Parietal lobe (tissue), 1 donor: Measurements from ENCODE around the gene PCDHB11. TPM values are rescaled to one million over a fixed set of nuclear protein-coding genes. Genes with fewer than 3 reads are reported as not detected.

Source experiments
- total RNA-seq: library from RNA; depleted of rRNA; stranded (reverse); fragments of >200 nt; gene quantifications from one replicate; pipeline ENCODE4 v1.2.3, GENCODE V29; 2014

PCDHB11 gene
- total RNA-seq, result 24.1 TPM

DNA sequence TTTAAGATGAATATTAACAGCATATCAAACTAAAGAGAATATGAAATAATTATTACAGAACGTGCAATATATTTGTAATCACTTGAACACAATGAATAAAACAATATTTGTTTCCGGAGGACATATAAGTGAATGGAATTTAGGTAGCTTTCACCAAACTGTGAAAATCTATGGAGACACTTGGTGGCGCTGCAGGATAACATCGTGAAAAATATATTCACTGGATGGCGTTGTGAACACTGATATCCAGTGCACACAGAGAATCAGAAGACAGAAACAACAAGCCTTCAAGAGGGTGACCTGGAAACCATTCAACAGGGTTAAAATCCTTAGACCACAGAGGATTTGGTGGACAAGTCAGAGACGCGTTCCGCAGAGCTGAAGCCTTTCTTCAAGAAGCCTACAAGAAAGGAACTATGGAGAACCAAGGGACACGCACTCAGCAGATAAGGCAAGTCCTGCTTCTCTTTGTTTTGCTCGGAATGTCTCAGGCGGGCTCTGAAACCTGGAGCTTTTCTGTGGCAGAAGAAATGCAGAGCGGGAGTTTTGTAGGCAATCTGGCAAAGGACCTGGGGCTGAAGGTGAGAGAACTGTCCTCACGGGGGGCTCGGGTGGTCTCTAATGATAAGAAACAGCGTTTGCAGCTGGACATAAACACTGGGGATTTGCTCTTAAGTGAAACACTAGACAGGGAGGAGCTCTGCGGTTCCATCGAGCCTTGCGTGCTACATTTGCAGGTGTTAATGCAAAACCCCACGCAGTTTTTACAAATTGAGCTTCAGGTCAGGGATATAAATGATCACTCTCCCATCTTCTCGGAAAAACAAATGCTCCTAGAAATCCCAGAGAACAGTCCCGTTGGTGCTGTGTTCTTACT lies at the start of gene PCDHB11:
Gene PCDHB11 (plus strand): TSS at position 269 of the 877 bp plus-strand sequence. CDS start 148 bp downstream, at position 417.

DNA sequence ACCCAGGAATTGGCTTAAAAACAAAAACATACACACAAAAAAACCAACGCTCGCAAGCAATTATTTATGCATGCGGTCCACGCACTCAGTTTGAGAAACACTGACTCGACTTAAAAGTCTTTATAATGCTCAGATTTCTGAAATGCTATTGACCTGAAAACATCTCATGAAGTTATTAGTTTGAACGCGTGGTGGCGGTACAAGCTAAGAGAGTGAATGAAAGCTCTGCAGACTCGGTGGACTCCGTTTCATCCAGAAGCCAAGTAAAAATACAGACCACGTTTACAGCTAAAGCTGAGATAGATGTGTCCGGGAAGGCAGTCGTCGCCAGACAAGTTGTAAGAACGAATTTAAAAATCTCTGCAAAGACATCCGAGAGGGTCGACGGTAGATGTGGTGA lies 49.6 kb upstream of the PCDHB11 start, which contains the start of gene PCDHB6:
Gene PCDHB6 (plus strand): TSS at position 246 of the 400 bp plus-strand sequence. CDS start 201 bp downstream, outside the sequence.

DNA sequence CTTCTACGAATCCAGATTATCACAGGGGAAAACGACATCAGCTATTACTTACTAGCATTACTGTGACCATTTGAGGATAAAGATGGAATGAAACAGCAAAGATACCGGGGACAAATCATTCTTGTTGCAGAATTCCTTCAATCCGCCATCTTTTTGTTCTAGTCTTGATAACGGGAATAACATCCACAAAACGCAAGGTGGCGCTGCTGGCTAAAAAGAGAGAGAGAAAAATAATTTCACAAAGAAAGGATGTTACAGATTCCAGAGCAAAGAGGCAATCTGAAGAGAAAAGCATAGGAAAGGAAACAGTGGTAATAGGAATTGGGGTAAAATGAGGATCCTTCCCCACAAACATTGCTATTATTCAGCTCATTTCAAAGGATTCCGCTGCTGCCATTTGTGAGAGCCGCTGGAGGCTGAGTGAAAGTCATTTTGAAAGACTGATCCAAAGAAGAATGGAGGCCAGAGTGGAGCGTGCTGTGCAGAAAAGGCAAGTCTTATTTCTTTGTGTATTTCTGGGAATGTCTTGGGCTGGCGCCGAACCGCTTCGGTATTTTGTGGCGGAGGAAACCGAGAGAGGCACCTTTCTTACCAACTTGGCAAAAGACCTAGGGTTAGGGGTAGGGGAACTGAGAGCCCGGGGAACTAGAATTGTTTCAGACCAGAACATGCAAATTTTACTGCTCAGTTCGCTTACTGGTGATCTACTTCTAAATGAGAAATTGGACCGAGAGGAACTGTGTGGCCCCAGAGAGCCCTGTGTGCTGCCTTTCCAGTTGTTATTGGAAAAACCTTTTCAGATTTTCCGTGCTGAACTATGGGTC lies 26.8 kb upstream of the PCDHB11 start, which contains the start of gene PCDHB7:
Gene PCDHB7 (plus strand): TSS at position 264 of the 824 bp plus-strand sequence. CDS start 192 bp downstream, at position 456.

DNA sequence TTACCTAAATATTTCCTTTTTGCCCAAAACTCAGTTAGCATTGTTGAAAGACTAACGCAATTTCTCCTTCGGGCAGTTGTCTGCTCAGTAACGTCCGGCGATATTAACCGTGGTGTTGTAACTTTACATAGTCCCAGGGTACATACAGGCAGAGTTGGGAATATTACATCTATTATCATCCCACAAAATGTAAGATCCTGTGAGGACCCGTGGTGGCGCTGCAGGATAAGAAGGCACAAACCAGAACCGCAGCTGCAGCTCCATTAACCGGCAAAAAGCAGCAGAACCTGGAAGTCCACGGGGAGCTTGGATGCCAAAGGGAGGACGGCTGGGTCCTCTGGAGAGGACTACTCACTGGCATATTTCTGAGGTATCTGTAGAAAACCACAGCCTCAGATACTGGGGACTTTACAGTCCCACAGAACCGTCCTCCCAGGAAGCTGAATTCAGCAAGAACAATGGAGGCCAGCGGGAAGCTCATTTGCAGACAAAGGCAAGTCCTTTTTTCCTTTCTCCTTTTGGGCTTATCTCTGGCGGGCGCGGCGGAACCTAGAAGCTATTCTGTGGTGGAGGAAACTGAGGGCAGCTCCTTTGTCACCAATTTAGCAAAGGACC lies 21.7 kb upstream of the PCDHB11 start, which contains the start of gene PCDHB8:
Gene PCDHB8 (plus strand): TSS at position 214 of the 615 bp plus-strand sequence. CDS start 245 bp downstream, at position 459.

DNA sequence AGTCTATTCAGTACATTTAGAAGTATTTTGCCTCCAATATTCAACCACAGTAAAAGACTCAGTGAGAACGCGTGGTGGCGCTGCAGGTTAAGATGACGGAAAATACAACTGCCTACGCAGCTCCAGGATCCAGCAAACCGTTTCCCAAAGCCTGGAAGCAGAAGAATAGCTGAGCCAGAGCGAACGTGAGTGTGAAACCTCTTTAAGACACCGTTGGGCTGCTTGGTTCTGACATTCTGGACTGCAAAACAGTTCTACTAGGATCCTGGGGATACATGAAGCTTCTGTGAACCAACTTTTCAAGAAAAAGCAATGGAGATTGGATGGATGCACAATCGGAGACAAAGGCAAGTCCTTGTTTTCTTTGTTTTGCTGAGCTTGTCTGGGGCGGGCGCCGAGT lies 17.2 kb upstream of the PCDHB11 start, which contains the start of gene PCDHB16:
Gene PCDHB16 (plus strand): TSS at position 140 of the 400 bp plus-strand sequence. CDS start 173 bp downstream, at position 313.

DNA sequence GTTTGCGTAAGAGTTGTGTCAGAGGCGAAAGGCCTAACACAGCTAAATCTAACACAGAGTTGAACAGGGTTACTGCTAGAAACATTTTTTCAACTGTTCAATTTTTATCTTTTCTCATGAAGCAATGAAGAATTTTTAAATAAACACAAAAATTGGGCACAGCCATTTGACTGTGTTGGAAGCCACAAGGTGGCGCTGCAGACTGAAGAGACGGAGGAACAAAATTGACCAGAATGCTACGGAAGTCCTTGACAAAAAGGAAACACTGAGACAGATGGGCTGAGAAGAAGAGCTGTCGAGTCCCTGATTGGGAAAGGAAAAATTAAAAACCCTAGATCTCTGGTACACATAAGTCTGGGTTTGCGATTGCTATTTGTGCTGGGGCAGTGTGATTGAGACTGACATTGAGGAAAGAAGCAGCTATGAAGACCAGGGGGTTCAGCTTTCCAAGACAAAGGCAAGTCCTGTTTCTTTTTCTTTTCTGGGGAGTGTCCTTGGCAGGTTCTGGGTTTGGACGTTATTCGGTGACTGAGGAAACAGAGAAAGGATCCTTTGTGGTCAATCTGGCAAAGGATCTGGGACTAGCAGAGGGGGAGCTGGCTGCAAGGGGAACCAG lies 12.4 kb upstream of the PCDHB11 start, which contains the start of gene PCDHB9:
Gene PCDHB9 (plus strand): TSS at position 265 of the 616 bp plus-strand sequence. CDS start 158 bp downstream, at position 423.

DNA sequence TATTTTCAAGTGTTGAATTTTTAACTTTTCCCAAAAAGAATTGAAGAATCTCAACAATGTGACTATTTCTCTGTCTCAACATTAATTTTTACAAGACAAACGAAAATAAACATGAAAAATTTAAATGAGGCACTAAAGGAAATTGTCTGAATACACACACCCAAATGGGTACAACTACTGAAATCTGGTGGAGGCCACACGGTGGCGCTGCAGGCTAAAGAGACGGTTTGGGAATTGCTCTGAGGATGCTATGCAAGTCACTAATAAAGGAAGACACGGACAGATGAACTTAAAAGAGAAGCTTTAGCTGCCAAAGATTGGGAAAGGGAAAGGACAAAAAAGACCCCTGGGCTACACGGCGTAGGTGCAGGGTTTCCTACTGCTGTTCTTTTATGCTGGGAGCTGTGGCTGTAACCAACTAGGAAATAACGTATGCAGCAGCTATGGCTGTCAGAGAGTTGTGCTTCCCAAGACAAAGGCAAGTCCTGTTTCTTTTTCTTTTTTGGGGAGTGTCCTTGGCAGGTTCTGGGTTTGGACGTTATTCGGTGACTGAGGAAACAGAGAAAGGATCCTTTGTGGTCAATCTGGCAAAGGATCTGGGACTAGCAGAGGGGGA lies 7.2 kb upstream of the PCDHB11 start, which contains the start of gene PCDHB10:
Gene PCDHB10 (plus strand): TSS at position 244 of the 616 bp plus-strand sequence. CDS start 200 bp downstream, at position 444.

DNA sequence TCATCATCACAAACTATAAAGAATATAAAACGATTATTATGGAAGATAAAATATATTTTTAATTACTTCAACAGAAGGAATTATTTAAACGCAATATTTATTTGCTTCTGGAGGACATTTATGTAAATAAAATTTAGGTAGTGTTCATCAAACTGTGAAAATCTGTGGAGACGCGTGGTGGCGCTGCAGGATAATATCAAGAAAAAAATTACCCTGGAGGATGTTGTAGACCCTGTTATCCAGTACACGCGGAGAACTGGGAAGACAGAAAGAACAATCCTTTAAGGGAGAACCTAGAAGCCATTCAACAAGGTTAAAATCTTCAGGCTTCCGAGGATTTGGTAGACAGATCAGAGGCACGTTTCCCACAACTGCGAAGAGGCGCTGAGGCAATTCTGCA lies 9.1 kb downstream of the PCDHB11 start, which contains the start of gene PCDHB12:
Gene PCDHB12 (plus strand): TSS at position 242 of the 400 bp plus-strand sequence. CDS start 189 bp downstream, outside the sequence.

DNA sequence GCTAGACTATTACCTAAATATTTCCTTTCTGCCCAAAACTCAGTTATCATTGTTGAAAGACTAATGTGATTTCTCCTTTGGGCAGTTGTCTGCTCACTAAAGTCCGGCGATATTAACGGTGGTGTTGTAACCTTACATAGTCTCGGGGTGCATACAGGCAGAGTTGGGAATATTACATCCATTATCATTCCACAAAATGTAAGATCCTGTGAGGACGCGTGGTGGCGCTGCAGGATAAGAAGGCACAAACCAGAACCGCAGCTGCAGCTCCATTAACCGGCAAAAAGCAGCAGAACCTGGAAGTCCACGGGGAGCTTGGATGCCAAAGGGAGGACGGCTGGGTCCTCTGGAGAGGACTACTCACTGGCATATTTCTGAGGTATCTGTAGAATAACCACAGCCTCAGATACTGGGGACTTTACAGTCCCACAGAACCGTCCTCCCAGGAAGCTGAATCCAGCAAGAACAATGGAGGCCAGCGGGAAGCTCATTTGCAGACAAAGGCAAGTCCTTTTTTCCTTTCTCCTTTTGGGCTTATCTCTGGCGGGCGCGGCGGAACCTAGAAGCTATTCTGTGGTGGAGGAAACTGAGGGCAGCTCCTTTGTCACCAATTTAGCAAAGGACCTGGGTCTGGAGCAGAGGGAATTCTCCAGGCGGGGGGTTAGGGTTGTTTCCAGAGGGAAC lies 14.4 kb downstream of the PCDHB11 start, which contains the start of gene PCDHB13:
Gene PCDHB13 (plus strand): TSS at position 264 of the 684 bp plus-strand sequence. CDS start 205 bp downstream, at position 469.

DNA sequence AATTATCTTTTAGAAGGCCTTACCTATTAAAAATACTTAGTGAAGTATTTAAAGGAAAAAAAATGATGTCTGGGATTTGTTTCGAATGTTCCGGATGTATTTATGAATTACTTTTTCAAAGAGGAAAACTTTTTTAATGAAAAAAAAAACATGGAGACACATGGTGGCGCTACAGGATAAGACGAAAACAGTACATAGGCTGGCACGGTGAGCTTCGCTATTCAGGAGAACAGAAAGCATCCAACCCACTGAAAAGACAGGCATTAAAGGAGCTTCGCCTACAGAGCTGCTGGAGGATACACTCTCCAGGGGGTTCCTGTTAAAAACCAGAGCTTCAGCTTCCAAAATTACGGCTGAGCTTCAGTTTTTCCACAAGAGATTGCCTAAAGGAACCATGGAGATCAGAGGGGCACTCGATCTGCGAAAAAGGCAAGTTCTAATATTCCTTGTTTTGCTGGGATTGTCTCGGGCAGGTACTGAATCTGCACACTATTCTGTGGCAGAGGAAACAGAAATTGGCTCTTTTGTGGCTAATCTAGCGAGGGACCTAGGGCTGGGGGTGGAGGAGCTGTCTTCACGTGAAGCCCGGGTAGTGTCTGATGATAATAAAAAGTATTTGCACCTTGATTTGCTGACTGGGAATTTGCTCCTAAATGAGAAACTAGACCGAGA lies 23.8 kb downstream of the PCDHB11 start, which contains the start of gene PCDHB14:
Gene PCDHB14 (plus strand): TSS at position 232 of the 672 bp plus-strand sequence. CDS start 163 bp downstream, at position 395.

DNA sequence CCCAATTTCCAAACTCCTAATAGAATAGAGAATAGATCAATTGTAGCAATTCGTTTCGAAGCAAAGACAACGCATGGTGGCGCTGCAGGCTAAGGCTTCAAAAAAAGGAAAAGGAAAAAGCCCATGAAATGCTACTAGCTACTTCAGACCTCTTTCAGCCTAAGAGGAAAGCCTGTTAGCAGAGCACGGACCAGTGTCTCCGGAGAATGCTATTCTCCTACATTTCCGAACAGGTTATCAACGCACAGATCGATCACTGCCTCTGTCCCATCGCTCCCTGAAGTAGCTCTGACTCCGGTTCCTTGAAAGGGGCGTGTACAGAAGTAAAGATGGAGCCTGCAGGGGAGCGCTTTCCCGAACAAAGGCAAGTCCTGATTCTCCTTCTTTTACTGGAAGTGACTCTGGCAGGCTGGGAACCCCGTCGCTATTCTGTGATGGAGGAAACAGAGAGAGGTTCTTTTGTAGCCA lies 45.9 kb downstream of the PCDHB11 start, which contains the start of gene PCDHB15:
Gene PCDHB15 (plus strand): TSS at position 146 of the 468 bp plus-strand sequence. CDS start 184 bp downstream, at position 330.

Other genes starting within 250 kb of the PCDHB11 start
- gene PCDHAC2, start 233.2 kb upstream of the PCDHB11 start, total RNA-seq, result 55.1 TPM
- 0.31 TPM for gene PCDHB1, start 148.3 kb upstream of the PCDHB11 start, total RNA-seq
- gene PCDHB2, start 105.0 kb upstream of the PCDHB11 start, total RNA-seq, result 20.3 TPM
- 24.7 TPM for gene PCDHB3, start 99.2 kb upstream of the PCDHB11 start, total RNA-seq
- gene PCDHB4, start 77.8 kb upstream of the PCDHB11 start, total RNA-seq, result 11.0 TPM
- 16.3 TPM for gene PCDHB5, start 64.4 kb upstream of the PCDHB11 start, total RNA-seq
- gene PCDHB6, start 49.6 kb upstream of the PCDHB11 start, total RNA-seq, result 5.6 TPM
- 17.8 TPM for gene PCDHB7, start 27.0 kb upstream of the PCDHB11 start, total RNA-seq
- 15.0 TPM for gene PCDHB8, start 21.8 kb upstream of the PCDHB11 start, total RNA-seq
- gene PCDHB16, start 17.2 kb upstream of the PCDHB11 start, total RNA-seq, result 10.6 TPM
- gene PCDHB9, start 12.5 kb upstream of the PCDHB11 start, total RNA-seq, result 11.9 TPM
- gene PCDHB10, start 7.3 kb upstream of the PCDHB11 start, total RNA-seq, result 26.3 TPM
- gene PCDHB12, start 9.1 kb downstream of the PCDHB11 start, total RNA-seq, result 36.9 TPM
- gene PCDHB13, start 14.3 kb downstream of the PCDHB11 start, total RNA-seq, result 29.7 TPM
- 28.2 TPM for gene PCDHB14, start 23.7 kb downstream of the PCDHB11 start, total RNA-seq
- 32.9 TPM for gene PCDHB15, start 45.8 kb downstream of the PCDHB11 start, total RNA-seq
- gene SLC25A2, start 104.4 kb downstream of the PCDHB11 start, total RNA-seq, result 0.63 TPM
- 77.3 TPM for gene TAF7, start 121.2 kb downstream of the PCDHB11 start, total RNA-seq
- 9.1 TPM for gene PCDHGA1, start 130.9 kb downstream of the PCDHB11 start, total RNA-seq
- gene PCDHGA2, start 139.1 kb downstream of the PCDHB11 start, total RNA-seq, result 11.9 TPM
- 11.0 TPM for gene PCDHGA3, start 144.2 kb downstream of the PCDHB11 start, total RNA-seq
- 20.3 TPM for gene PCDHGB1, start 150.5 kb downstream of the PCDHB11 start, total RNA-seq
- 21.6 TPM for gene PCDHGA4, start 155.4 kb downstream of the PCDHB11 start, total RNA-seq
- gene PCDHGB2, start 160.4 kb downstream of the PCDHB11 start, total RNA-seq, result 21.9 TPM
- 17.8 TPM for gene PCDHGA5, start 164.5 kb downstream of the PCDHB11 start, total RNA-seq
- gene PCDHGB3, start 170.6 kb downstream of the PCDHB11 start, total RNA-seq, result 31.0 TPM
- 29.1 TPM for gene PCDHGA6, start 174.3 kb downstream of the PCDHB11 start, total RNA-seq
- 23.8 TPM for gene PCDHGA7, start 183.1 kb downstream of the PCDHB11 start, total RNA-seq
- gene PCDHGB4, start 188.1 kb downstream of the PCDHB11 start, total RNA-seq, result 35.4 TPM
- gene PCDHGA8, start 193.0 kb downstream of the PCDHB11 start, total RNA-seq, result 30.0 TPM
- gene PCDHGB5, start 198.3 kb downstream of the PCDHB11 start, total RNA-seq, result 41.6 TPM
- 38.2 TPM for gene PCDHGA9, start 203.2 kb downstream of the PCDHB11 start, total RNA-seq
- 35.4 TPM for gene PCDHGB6, start 208.4 kb downstream of the PCDHB11 start, total RNA-seq
- 36.3 TPM for gene PCDHGA10, start 213.4 kb downstream of the PCDHB11 start, total RNA-seq
- 43.5 TPM for gene PCDHGB7, start 218.1 kb downstream of the PCDHB11 start, total RNA-seq
- 40.4 TPM for gene PCDHGA11, start 221.4 kb downstream of the PCDHB11 start, total RNA-seq
- gene PCDHGA12, start 230.9 kb downstream of the PCDHB11 start, total RNA-seq, result 26.9 TPM